Measurements from ENCODE around the gene ERCC2.

ERCC2 gene

DNA sequence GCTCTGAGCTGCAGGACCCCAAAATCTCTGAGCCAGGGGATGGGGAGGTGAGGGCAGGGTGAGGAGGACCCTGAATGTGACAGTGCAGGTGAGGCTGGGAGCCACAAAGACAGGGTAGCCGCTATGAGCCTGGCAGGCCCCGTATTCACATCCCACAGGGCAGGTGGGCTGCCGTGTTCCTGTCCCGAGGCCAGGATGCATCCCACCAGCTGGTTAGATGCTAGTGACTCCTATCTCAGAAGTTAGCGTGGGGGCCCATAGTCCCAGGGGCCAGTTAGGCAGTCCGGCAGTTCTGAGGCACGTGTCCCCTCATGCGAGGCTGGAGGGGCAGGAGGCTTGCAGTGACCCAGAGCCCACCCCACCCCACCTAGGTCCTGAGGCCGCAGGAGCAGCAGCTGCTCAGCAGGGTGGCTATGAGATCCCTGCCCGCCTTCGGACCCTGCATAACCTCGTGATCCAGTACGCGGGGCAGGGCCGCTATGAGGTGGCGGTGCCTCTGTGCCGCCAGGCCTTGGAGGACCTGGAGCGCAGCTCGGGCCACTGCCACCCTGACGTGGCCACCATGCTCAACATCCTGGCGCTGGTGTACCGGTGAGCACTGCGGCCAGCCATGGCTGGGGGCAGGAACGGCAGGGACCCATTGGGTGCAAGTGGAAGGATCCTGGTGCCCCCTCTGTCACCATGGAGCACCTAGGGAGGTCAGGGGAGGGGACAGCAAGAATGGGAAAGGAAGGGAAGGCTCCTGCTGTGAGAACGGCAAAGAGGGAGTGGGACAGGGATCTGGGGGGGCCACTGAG is 22.6 kb downstream of the ERCC2 start:
- TF ChIP-seq, protein P1, sequence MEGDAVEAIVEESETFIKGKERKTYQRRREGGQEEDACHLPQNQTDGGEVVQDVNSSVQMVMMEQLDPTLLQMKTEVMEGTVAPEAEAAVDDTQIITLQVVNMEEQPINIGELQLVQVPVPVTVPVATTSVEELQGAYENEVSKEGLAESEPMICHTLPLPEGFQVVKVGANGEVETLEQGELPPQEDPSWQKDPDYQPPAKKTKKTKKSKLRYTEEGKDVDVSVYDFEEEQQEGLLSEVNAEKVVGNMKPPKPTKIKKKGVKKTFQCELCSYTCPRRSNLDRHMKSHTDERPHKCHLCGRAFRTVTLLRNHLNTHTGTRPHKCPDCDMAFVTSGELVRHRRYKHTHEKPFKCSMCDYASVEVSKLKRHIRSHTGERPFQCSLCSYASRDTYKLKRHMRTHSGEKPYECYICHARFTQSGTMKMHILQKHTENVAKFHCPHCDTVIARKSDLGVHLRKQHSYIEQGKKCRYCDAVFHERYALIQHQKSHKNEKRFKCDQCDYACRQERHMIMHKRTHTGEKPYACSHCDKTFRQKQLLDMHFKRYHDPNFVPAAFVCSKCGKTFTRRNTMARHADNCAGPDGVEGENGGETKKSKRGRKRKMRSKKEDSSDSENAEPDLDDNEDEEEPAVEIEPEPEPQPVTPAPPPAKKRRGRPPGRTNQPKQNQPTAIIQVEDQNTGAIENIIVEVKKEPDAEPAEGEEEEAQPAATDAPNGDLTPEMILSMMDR (IDR thresholded peaks at IDR 0.05; ENCODE audit: low read depth, low read length, missing control alignments), result no peak
- in situ Hi-C loops (cut with HindIII; ENCODE audit: low sequenced_read_pairs), result no loop called here
- H3K4me3 ChIP-seq (ENCODE audit: low read depth, low read length), result no peak overlapping the region
- no peak for DNase-seq (ENCODE audit: low read depth)

DNA sequence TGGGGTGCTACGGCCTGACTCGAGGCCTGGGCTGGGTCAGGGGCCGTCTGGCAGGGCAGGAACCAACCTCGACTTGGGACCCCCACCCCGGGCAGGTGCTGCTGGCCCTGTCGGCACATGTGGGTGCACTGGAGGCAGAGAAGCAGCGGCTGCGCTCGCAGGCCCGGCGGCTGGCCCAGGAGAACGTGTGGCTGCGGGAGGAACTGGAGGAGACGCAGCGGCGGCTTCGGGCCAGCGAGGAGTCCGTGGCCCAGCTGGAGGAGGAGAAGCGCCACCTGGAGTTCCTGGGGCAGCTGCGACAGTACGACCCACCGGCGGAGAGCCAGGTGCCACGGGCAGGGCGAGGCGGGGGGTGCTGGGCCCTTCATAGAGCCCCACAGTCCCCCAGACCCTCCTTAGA is 23.9 kb downstream of the ERCC2 start:
- in situ Hi-C loops (cut with HindIII; ENCODE audit: low sequenced_read_pairs), result no loop called here
- DNase-seq (ENCODE audit: low read depth), result no peak
- TF ChIP-seq, protein P1 (IDR thresholded peaks at IDR 0.05; ENCODE audit: low read depth, low read length, missing control alignments), result no peak
- no peak overlapping the region for H3K4me3 ChIP-seq (ENCODE audit: low read depth, low read length)

DNA sequence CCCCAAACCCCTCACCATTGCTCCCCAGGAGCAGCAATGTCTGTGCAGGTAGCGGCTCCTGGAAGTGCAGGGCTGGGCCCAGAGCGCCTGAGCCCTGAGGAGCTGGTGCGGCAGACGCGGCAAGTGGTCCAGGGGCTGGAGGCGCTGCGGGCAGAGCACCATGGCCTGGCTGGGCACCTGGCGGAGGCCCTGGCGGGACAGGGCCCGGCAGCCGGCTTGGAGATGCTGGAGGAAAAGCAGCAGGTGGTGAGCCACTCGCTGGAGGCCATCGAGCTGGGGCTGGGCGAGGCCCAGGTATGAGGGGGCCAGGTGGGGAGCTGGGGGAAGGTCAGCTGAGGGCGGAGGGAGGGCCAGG is 24.9 kb downstream of the ERCC2 start:
- no peak overlapping the region for H3K4me3 ChIP-seq (ENCODE audit: low read depth, low read length)
- no peak for DNase-seq (ENCODE audit: low read depth)
- TF ChIP-seq, protein P1 (IDR thresholded peaks at IDR 0.05; ENCODE audit: low read depth, low read length, missing control alignments), result no peak
- in situ Hi-C loops (cut with HindIII; ENCODE audit: low sequenced_read_pairs), result no loop called here

DNA sequence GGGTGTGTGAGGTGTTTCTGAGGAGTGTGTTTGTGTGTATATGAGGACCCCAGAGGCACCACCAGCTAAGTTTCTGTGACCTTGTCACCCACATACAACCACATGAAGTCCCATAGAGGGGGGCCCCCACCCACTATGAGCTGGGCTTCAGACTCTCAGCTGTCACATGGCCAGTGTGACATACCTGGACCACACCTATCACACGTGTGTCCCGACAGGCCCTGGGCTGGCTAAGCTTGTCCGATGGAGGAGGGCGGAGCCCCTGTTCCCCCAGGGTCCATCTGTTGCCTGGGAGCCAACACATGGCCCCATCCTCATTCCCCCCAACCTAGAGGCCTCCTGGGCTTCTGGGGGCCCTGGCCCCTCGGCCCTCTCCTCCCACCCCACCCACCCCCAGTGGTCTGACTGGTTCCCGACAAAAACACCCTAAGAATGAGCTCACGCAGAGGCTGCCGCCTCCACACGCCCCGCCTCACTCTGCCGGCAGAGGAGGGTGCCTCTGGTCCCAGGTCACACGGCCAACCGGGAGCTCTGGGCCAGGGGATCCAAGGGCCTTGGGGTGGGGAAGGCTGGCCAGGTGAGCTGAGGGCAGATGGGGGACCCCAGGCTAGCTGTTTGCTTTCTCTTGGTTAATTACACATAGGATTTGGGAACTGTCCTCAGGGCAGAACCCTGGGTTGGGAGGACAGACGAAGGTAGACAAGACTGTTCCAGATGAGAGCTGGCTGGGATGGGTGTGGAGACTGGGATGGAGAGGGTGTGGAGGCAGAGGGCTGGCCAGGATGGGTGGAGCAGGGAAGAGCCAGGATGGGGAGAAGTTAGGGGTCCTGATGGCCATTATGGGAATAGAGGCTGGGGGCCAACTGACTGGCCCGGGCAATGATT is 25.5 kb downstream of the ERCC2 start:
- no peak overlapping the region for H3K4me3 ChIP-seq (ENCODE audit: low read depth, low read length)
- no peak for DNase-seq (ENCODE audit: low read depth)
- in situ Hi-C loops (cut with HindIII; ENCODE audit: low sequenced_read_pairs), result no loop called here
- TF ChIP-seq, protein P1 (IDR thresholded peaks at IDR 0.05; ENCODE audit: low read depth, low read length, missing control alignments), result no peak

DNA sequence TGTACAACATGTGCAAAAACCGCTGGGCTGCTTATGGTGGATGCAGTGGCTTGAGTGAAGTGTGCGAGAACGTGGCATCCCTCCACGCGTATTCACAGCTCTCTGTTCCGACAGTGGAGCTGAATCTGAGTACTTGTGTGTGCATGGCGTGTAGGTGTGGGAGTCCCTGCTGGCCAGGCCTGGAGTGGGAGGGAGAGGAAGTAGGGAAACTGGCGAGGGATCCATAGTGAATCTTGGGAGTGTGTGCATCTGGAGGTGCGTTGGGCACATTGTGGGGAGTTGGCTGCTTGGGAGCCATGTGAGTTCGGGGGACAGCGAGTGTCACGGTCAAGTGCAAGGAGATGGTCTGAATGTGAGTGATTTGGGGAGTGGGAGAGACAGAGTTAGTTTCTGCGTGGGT is 27.5 kb downstream of the ERCC2 start:
- TF ChIP-seq, protein P1 (IDR thresholded peaks at IDR 0.05; ENCODE audit: low read depth, low read length, missing control alignments), result no peak
- DNase-seq (ENCODE audit: low read depth), result no peak
- in situ Hi-C loops (cut with HindIII; ENCODE audit: low sequenced_read_pairs), result no loop called here

DNA sequence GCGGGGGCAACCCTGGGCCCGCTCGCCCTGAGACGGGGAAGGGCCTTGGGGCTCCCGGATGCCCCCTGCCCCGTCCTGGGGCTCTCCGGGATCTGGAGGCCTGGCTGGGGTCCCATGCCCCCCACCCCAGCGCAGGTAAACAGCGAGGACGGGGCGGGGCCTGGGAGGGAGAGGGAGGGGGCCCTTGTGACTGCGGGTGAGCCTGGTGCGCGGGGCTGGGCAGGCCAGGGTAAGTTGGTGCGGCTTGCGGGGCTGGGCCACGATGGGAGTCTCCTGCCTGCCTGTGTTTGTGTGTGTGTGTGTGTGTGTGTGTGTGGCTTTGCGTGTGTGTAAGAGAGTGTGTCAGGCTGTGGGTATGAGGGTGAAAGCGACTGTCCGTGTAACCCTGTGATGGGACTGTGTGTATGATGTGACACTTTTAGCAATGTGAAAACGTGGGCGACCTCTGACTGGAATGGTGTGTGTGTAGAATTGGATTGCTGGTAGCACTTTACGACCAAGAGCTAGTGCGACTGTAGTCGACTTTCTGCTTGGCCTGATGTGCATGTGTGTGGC is 29.4 kb downstream of the ERCC2 start:
- in situ Hi-C loops (cut with HindIII; ENCODE audit: low sequenced_read_pairs), result no loop called here
- H3K4me3 ChIP-seq (ENCODE audit: low read depth, low read length), result peak overlapping the region; percentile 18
- no peak for DNase-seq (ENCODE audit: low read depth)
- TF ChIP-seq, protein P1 (IDR thresholded peaks at IDR 0.05; ENCODE audit: low read depth, low read length, missing control alignments), result no peak

More for the DNA sequence above, 27.5 kb downstream of the ERCC2 start:
- H3K4me3 ChIP-seq (ENCODE audit: low read depth, low read length), result no peak overlapping the region
